Panc1 (cell line): ENCODE data around the gene ARHGEF3. TPM values are rescaled to one million over a fixed set of nuclear protein-coding genes. Genes with fewer than 3 reads are reported as not detected.

Source experiments
- ATAC-seq: fragments of 200-7000 bp; cut with Tn5 transposase; 2 replicates; pipeline ENCODE4 v1.9.1; 2020; ENCODE audit warnings: mild to moderate bottlenecking, moderate library complexity
- BruUV-seq: library from RNA; stranded (reverse); fragments of 400-500 nt; replicated peaks from 2 replicates; lab custom pipeline; 2021; lab: Mats Ljungman, UMichigan
- CTCF ChIA-PET: fragments of 300-600 bp; sonication (Branson Sonifier 250); formaldehyde crosslinking; loops from one replicate; lab custom pipeline; 2022; ENCODE audit warnings: antibody characterized with exemption; lab: Charles Lee
- POLR2A ChIA-PET: fragments of 300-600 bp; sonication (Branson Sonifier 250); formaldehyde crosslinking; loops from one replicate; lab custom pipeline; 2022; ENCODE audit warnings: antibody characterized with exemption; lab: Charles Lee
- DNase-seq: peaks from one replicate; pipeline ENCODE4 v3.0.0-alpha.2; 2010; ENCODE audit warnings: low read depth, low spot score
- H3K27ac ChIP-seq: 2 replicates; pipeline ENCODE4 v1.5.1; 2011; ENCODE audit warnings: mild to moderate bottlenecking, low read length, inconsistent platforms
- H3K27me3 ChIP-seq: fragments of 200-500 bp; sonication (Bioruptor generic); 2 replicates; pipeline ENCODE4 v1.6.0; 2014; ENCODE audit warnings: low read length, inconsistent platforms; ENCODE audit not compliant: control insufficient read depth, insufficient read depth
- H3K36me3 ChIP-seq: fragments of 200-500 bp; sonication (Bioruptor generic); 2 replicates; pipeline ENCODE4 v1.5.1; 2014; ENCODE audit warnings: inconsistent platforms, mild to moderate bottlenecking, low read length, moderate library complexity; ENCODE audit not compliant: control insufficient read depth, insufficient read depth
- H3K4me1 ChIP-seq: 2 replicates; pipeline ENCODE4 v1.5.1; 2011; ENCODE audit warnings: inconsistent platforms, mild to moderate bottlenecking, low read length, moderate library complexity; ENCODE audit not compliant: control insufficient read depth, insufficient read depth
- H3K4me3 ChIP-seq, 2 experiments: 2 replicates each; pipeline ENCODE4 v1.5.1; 2011 to 2012; ENCODE audit warnings: low read depth in 2 of 2, low read length in 2 of 2, mild to moderate bottlenecking in 2 of 2, inconsistent platforms in 1 of 2, moderate library complexity in 1 of 2
- H3K9me3 ChIP-seq: fragments of 200-500 bp; sonication (Bioruptor generic); 2 replicates; pipeline ENCODE4 v1.5.1; 2014; ENCODE audit warnings: low read depth, mild to moderate bottlenecking, inconsistent platforms, low read length, moderate library complexity; ENCODE audit not compliant: control insufficient read depth, insufficient read depth
- CTCF ChIP-seq: fragments of 450-650 bp; IDR thresholded peaks from 2 replicates; pipeline ENCODE4 v1.5.1; 2017; ENCODE audit warnings: mild to moderate bottlenecking
- POLR2AphosphoS5 ChIP-seq: IDR thresholded peaks from 2 replicates; pipeline ENCODE4 v1.6.1; 2012; ENCODE audit warnings: mild to moderate bottlenecking, low read depth, low read length, moderate library complexity
- REST ChIP-seq, 2 experiments: IDR thresholded peaks; 2 replicates each; pipeline ENCODE4 v1.6.1; 2011 to 2012; ENCODE audit warnings: low read depth in 2 of 2, control low read depth in 1 of 2, low read length in 1 of 2, mild to moderate bottlenecking in 1 of 2, moderate library complexity in 1 of 2; ENCODE audit not compliant: insufficient read depth in 1 of 2
- SIN3A ChIP-seq: IDR thresholded peaks from 2 replicates; pipeline ENCODE4 v1.6.1; 2012; ENCODE audit warnings: low read depth, mild to moderate bottlenecking, low read length, moderate library complexity, borderline replicate concordance; ENCODE audit not compliant: insufficient read depth
- TCF7L2 ChIP-seq: IDR thresholded peaks from 2 replicates; pipeline ENCODE4 v1.6.1; 2011; ENCODE audit warnings: mild to moderate bottlenecking, low read depth, low read length, inconsistent platforms
- in situ Hi-C: cut with HindIII; loops from 2 replicates; pipeline ENCODE4 v1.10.0; 2016; ENCODE audit warnings: low sequenced_read_pairs, low pct_unique_long_range_greater_than_20kb
- intact Hi-C: fragments of 100-400 bp; cut with micrococcal nuclease; formaldehyde crosslinking; loops from one replicate; pipeline ENCODE4 v1.10.0; 2022; ENCODE audit not compliant: unreplicated experiment
- total RNA-seq: library from RNA; stranded (reverse); gene quantifications from one replicate; pipeline ENCODE4 v1.2.1, GENCODE V29; 2021; ENCODE audit not compliant: unreplicated experiment

Gene ARHGEF3
- total RNA-seq, 1 experiment from 2014 or later: 19.8 TPM

GRCh38 chr3:56739036-56739435 lies 62.7 kb downstream of the ARHGEF3 start:
- intact Hi-C loops (no loop called here), in situ Hi-C loops (no loop called here)
- Histone ChIP-seq H3K27me3 (no peaks in the 10 kb centered on the region), H3K4me3 (no peak overlapping the region), H3K4me1 (no peaks in the 10 kb centered on the region), H3K36me3 (no peaks in the 10 kb centered on the region), H3K27ac (no peak overlapping the region), H3K9me3 (no peaks in the 10 kb centered on the region)
- TF ChIP-seq SIN3A: no peak
- no peak for TF ChIP-seq TCF7L2
- TF ChIP-seq REST (IDR thresholded peaks at IDR 0.05; ENCODE audit: insufficient read depth in 1 of 2, low read depth in 2 of 2, low read length in 1 of 2): no peak
- TF ChIP-seq CTCF: no peak
- no peak for TF ChIP-seq POLR2AphosphoS5
- ATAC-seq (no peak), DNase-seq (no peak)
- ChIA-PET CTCF (no interaction called here), POLR2A (no interaction called here)
- no TSS peak for BruUV-seq

GRCh38 chr3:56737006-56737405 lies 64.7 kb downstream of the ARHGEF3 start:
- H3K4me1 ChIP-seq: no peaks in the 10 kb centered on the region
- no peak for DNase-seq
- POLR2A ChIA-PET: no interaction called here
- CTCF ChIA-PET: no interaction called here
- no TSS peak for BruUV-seq
- no peak overlapping the region for H3K27ac ChIP-seq
- TF ChIP-seq POLR2AphosphoS5 (no peak), SIN3A (no peak), CTCF (no peak), REST (IDR thresholded peaks at IDR 0.05; ENCODE audit: insufficient read depth in 1 of 2, low read depth in 2 of 2, low read length in 1 of 2) (no peak), TCF7L2 (no peak)
- H3K27me3 ChIP-seq: no peaks in the 10 kb centered on the region
- no peaks in the 10 kb centered on the region for H3K36me3 ChIP-seq
- ATAC-seq: no peak
- intact Hi-C loops: no loop called here
- no peak overlapping the region for H3K4me3 ChIP-seq
- H3K9me3 ChIP-seq: no peaks in the 10 kb centered on the region
- in situ Hi-C loops: no loop called here
